Measurements from ENCODE around the gene NUP42.

The NUP42 gene

DNA sequence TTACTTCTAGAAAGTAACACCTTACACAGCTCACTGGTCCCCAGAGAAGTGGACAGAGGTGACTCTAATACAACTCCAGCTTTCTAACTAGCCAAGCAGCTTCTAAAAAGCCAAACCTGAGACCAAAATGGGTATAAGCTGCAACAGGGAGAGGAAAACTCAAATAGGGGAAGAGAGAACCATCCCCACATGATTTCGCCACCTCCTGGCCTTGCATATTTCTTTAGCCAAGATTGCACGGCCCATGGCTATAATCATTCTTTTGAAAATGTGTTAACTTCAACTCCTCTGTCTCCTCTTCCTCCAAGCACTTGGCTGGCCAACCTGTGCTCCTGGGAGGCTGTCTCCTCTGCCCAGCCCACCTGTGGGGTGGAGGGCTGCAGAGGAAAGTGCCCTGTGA lies 28.7 kb downstream of the NUP42 start:
- TF ChIP-seq, protein P1, sequence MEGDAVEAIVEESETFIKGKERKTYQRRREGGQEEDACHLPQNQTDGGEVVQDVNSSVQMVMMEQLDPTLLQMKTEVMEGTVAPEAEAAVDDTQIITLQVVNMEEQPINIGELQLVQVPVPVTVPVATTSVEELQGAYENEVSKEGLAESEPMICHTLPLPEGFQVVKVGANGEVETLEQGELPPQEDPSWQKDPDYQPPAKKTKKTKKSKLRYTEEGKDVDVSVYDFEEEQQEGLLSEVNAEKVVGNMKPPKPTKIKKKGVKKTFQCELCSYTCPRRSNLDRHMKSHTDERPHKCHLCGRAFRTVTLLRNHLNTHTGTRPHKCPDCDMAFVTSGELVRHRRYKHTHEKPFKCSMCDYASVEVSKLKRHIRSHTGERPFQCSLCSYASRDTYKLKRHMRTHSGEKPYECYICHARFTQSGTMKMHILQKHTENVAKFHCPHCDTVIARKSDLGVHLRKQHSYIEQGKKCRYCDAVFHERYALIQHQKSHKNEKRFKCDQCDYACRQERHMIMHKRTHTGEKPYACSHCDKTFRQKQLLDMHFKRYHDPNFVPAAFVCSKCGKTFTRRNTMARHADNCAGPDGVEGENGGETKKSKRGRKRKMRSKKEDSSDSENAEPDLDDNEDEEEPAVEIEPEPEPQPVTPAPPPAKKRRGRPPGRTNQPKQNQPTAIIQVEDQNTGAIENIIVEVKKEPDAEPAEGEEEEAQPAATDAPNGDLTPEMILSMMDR (IDR thresholded peaks at IDR 0.05; ENCODE audit: low read length, missing control alignments) = no peak
- DNase-seq (ENCODE audit: low read depth) = no peak
- no peak overlapping the region for H3K4me3 ChIP-seq (replicated peaks; ENCODE audit: low read depth, low read length)

DNA sequence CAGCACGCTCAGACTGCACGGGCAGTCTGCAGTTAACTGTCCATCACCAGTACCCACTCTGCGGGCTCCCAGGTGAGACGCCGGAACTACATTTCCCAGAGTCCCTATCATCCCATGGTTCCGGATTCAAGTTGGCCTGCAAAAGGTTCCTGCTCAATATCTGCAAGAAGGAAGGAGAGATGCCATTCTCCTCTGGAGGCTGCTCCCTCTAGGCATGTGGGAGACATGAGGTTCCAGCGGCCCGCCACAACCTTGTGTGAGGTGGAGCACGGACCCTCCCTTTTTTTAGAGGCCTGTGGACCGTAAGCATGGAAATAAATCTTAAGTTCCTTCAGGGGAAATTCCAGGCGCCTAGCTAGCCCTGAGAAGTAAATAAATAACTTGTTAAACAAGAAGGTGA lies 29.7 kb downstream of the NUP42 start:
- no peak for DNase-seq (ENCODE audit: low read depth)
- no peak overlapping the region for H3K4me3 ChIP-seq (replicated peaks; ENCODE audit: low read depth, low read length)
- TF ChIP-seq, protein P1 (IDR thresholded peaks at IDR 0.05; ENCODE audit: low read length, missing control alignments) = no peak

DNA sequence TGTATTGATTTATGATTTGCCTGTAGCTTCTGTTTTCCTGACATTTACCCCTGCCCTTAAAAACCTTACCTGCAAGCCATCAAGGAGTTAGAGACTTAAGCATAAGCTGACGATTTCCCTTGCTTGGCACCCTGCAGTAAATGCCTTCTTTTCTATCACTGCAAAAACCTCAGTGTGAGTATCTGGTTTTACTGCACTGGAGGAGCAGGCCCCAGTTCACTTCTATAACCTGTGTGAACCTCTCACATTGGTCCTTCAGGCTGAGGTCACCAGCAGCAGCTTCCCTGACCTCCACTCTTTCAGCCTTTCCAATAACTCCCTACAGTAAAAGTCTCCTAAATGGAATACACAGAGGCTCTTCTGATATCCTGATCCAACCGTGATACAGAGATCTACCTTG lies 30.5 kb downstream of the NUP42 start:
- DNase-seq (ENCODE audit: low read depth) = no peak
- no peak overlapping the region for H3K4me3 ChIP-seq (replicated peaks; ENCODE audit: low read depth, low read length)
- TF ChIP-seq, protein P1 (IDR thresholded peaks at IDR 0.05; ENCODE audit: low read length, missing control alignments) = no peak

DNA sequence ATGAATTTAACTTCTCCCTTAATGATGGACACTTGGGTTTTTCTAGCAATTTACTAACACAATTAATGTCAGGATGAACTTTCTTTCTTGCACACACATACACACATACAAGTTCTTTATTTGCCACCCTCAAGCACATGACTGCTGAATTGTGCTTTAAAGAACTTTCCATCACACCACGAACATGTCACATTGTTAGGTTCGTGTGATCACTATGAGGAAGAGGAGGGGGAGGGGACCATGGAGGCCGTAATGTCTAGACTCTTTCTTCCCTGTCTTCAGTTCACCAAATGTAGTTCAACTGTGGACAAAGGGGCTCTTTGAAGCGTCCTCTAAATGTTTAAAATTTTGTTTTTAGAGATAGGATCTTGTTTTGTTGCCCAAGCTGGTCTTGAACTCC lies 31.0 kb downstream of the NUP42 start:
- TF ChIP-seq, protein P1 (IDR thresholded peaks at IDR 0.05; ENCODE audit: low read length, missing control alignments) = no peak
- DNase-seq (ENCODE audit: low read depth) = no peak
- no peak overlapping the region for H3K4me3 ChIP-seq (replicated peaks; ENCODE audit: low read depth, low read length)

DNA sequence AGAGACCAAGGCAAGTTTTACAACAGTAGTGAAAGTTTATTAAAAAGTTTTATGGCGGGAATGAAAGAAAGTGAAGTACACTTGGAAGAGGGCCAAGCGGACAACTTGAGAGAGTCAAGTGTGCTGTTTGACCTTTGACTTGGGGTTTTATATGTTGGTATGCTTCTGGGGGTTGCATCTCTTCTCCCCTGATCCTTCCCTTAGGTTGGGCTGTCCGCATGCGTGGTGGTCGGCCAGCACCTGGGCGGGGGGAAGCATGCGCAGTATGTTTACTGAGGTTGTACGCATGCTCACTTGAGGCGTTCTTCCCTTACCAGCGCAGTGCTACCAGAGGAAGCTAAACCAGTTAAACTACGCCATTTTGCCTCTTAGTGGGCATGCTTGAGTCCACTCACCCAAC lies 31.9 kb downstream of the NUP42 start:
- TF ChIP-seq, protein P1 (IDR thresholded peaks at IDR 0.05; ENCODE audit: low read length, missing control alignments) = no peak
- H3K4me3 ChIP-seq (replicated peaks; ENCODE audit: low read depth, low read length) = no peak overlapping the region
- DNase-seq (ENCODE audit: low read depth) = no peak

DNA sequence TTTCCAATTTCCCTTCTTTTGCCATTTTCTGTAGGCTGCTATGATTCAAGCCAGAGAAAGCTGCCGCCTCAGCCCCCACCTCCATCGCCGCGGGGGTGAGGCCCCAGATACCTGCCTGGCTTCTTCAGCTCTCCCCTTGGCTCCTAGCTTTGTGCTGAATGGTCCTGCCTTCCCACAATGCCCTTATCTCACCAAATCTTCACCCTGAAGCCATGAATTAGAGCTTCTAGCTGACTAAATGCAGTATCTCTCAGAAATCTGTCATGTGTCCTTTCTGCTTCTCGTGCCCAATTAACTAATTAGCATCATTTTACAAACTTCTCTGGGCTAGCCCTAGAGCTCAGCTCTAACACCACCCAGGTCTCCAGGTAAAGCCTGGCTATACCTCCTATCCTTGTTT lies 32.6 kb downstream of the NUP42 start:
- no peak overlapping the region for H3K4me3 ChIP-seq (replicated peaks; ENCODE audit: low read depth, low read length)
- TF ChIP-seq, protein P1 (IDR thresholded peaks at IDR 0.05; ENCODE audit: low read length, missing control alignments) = no peak

DNA sequence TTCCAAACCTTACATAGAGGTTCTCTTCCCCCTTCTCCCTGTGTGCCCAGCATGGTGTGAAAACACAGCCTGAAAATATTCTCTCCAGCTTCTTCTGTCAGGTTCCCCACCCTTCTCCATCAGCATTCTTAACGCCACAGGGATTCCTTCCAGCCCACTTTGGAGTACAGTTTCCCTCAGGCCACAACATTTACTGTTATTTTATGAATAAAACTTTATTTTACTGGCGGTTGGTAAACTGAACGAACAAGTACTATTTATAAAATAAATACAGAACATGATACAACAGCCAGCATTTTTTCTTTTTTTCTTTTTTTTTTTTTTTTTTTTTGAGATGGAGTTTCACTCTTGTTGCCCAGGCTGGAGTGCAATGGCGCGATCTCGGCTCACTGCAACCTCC lies 33.1 kb downstream of the NUP42 start:
- DNase-seq (ENCODE audit: low read depth) = no peak
- no peak overlapping the region for H3K4me3 ChIP-seq (replicated peaks; ENCODE audit: low read depth, low read length)
- TF ChIP-seq, protein P1 (IDR thresholded peaks at IDR 0.05; ENCODE audit: low read length, missing control alignments) = no peak

More for the DNA sequence above, 32.6 kb downstream of the NUP42 start:
- DNase-seq (ENCODE audit: low read depth) = no peak

Data from fibroblast of pulmonary artery (primary cell).